Measurements from ENCODE around the gene TBX1.
"Not testable (repeated sequence)": the region's sequence is repeated elsewhere in the genome, so short reads cannot be mapped to it uniquely, and the experiment has no call there.

Gene TBX1

DNA sequence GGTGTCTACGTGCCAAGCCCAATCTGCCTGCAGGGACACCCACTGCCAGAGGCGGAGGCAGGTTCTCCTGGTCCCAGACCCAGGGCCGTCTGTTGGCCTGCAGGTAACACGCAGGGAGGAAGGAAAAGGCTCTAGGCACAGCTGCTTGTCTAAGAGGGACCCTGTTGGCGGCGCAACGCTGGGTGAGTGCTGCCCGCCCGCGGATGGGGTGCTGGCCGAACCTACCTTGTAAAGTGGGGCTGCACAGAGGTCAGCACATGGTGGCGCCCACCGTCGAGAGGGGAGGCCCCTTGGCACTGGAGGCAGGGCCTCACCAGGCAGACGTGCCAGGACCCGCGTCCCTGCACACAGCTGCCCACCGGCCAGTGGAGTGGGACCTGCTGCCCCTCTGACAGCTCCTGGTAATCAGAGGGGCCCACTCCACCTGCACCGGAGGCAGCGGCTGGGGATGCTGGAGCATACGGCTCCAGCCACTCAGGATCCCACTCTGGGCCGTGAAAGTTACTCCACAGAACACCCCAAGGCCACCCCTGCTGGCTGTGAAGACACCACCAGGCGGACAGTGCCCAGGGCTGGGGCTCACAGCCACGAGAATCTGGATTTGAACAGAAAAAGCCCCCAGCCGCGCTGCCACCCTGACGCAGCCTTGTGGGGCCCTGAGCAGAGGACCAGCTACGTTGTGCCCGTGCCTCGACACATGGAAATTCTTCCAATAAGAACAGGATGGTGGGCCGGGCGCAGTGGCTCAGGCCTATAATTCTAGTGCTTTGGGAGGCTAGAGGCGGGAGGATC lies 24.0 kb downstream of the TBX1 start:
- Mint-ChIP-seq H3K9me3 (no peaks in the 10 kb centered on the region), H3K27ac (no peak overlapping the region), H3K4me1 (peaks cover 6% of the 10 kb centered on the region), H3K4me3 (no peak overlapping the region), H3K36me3 (ENCODE audit: low read depth) (no peaks in the 10 kb centered on the region), H3K27me3 (peaks cover 5% of the 10 kb centered on the region)
- ATAC-seq (no peak), DNase-seq (no peak)

DNA sequence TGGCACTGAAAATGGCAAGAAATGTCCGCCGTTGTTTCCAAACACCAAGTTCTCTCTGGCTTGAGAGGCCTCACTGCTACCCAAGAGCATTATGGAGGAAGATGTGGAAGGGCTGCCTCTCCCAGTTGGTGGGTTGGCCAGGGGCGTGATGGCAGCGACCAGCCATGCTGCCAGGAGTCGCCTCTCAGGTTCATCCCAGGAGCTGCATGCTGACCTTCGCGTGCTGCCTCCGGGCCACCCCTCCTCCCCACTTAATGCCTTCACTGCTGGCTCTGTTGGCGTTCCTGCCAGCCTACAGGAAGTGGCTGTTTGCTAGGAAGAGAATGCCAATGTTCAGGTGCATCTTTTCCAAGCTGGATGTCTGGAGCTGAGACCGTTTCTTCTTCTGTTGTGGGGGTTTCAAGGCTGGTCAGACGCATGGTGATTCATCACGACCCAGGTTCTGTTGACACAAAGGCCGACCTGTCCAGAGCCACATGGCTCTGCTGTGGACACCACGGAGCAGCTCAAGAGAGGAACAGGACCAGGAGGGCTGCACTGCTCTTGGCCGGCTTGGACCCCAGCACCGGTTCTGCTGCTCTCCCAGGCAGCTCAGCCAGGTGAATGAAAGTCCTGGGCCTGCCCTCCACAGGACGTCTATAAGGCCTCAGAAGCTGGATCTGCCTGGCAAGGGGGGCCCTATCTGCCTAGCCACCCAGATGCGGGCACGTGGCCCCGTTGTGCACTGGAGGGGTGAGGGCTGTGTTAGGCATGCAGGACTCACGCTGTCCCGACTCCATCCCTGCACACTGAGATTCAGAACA lies 25.1 kb downstream of the TBX1 start:
- no peak overlapping the region for H3K4me3 Mint-ChIP-seq
- H3K36me3 Mint-ChIP-seq (ENCODE audit: low read depth), result peaks cover 5% of the 10 kb centered on the region
- ATAC-seq (no peak), DNase-seq (no peak)
- H3K27me3 Mint-ChIP-seq, result no peaks in the 10 kb centered on the region
- H3K4me1 Mint-ChIP-seq, result no peaks in the 10 kb centered on the region
- no peaks in the 10 kb centered on the region for H3K9me3 Mint-ChIP-seq
- H3K27ac Mint-ChIP-seq, result no peak overlapping the region

DNA sequence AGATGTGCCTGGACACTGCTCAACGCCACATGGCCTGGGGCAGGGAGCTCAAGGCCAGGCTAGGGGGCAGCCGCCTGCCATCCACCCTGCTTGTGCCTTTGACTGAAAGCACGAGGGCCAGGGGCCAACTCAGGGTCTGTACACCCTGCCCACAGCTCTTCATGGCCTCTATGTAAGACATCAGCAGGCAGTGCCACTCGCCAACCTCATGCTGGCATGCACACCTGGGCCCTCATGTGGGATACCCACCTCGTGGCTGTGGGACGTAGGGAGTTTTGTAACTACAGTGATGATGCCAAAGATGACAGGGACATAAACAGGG lies 25.6 kb downstream of the TBX1 start:
- Mint-ChIP-seq H3K9me3 (no peaks in the 10 kb centered on the region), H3K27ac (no peak overlapping the region), H3K4me1 (no peaks in the 10 kb centered on the region), H3K36me3 (ENCODE audit: low read depth) (peaks cover 5% of the 10 kb centered on the region), H3K27me3 (no peaks in the 10 kb centered on the region), H3K4me3 (no peak overlapping the region)
- no peak for ATAC-seq
- no peak for DNase-seq

DNA sequence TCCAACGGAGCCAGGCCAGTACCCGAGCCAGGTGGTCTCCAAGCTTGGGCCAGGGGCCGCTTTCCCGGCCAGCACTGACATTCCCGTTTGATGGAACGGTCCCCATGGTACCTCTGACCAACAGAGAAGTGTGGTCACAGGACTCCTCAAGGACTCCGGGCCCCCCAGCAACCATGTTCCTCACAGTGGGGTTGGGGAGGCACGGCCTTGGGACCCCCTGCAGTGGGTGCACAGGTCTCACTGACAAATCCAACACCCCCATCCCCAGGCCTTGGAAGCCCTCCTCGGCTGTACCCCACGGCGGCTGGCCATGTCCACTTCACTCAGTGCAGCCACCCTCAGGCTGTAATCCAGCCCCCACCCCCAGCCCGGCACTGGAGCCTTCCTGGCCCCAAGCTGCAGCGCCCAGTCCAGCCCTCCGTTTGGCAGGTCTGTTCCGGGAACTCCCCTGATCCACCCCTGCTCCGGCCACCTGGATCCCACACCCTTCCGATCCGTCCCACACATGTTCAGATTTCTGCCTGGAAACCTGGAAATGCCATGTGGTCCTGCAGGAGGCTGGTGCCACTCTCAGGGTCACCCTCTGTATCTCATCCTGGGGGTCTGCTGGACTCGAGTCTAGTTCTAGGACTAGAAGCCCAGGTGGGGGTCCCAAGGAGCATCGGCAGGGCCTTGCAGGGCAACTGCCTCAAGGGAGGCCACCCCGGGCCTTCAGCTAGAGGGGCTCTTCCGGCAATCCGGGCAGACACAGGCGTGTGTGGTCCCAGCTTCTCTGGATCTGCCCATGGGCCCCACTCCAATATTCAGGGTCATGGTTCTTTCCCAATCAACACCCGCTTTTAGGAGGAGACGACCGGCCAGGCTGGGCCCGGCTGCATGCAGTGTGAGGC lies 26.6 kb downstream of the TBX1 start:
- peaks cover 13% of the 10 kb centered on the region for H3K36me3 Mint-ChIP-seq (ENCODE audit: low read depth)
- no peak overlapping the region for H3K4me3 Mint-ChIP-seq
- no peaks in the 10 kb centered on the region for H3K27me3 Mint-ChIP-seq
- no peaks in the 10 kb centered on the region for H3K4me1 Mint-ChIP-seq
- no peaks in the 10 kb centered on the region for H3K9me3 Mint-ChIP-seq
- no peak overlapping the region for H3K27ac Mint-ChIP-seq
- ATAC-seq, result no peak
- DNase-seq, result no peak

DNA sequence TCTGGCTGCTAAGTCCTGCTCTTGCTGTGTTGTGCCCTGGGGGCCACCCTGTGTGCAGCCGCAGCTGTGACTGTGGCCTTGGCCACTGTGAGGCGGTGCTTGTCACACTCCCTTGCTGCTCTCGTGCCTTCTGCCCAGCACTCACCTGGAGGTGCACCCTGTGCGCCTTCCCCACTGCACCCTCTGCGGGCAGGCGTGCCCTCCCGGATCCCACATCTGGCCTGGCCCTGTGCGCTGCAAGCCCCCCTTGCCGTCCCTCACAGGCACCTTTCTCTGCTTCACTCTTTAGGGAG lies 27.2 kb downstream of the TBX1 start:
- Mint-ChIP-seq H3K4me3 (no peak overlapping the region), H3K27me3 (no peaks in the 10 kb centered on the region), H3K4me1 (no peaks in the 10 kb centered on the region), H3K9me3 (no peaks in the 10 kb centered on the region), H3K27ac (no peak overlapping the region), H3K36me3 (ENCODE audit: low read depth) (peaks cover 18% of the 10 kb centered on the region)
- DNase-seq (no peak), ATAC-seq (no peak)

DNA sequence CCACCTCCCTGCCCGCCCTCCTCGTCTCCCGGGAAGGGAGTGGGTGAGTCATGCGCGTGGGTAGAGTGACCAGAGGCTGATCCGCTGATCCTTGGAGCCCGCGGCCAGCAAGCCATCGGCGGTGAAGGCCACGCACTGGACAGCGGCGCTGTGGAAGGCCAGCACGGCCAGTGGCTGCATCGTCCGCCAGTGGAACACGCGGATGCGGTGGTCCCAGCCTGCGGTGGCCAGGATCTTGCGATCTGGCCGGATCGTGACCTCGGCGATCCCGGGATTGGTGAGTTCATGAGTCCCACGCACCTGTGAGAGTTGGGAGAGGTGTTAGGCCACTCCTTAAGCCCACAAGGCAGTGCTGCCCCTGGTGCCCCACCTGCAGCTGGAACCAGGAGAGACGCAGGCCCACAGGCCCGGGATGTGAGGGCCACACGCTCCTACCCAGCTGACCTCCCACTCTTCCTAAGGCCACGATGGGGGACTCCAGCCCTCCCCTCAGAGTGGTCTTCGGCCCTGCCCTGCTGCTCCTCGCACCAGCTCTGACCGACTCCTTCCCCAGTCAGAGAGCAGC lies 28.2 kb downstream of the TBX1 start:
- H3K4me3 Mint-ChIP-seq, result no peak overlapping the region
- H3K4me1 Mint-ChIP-seq, result no peaks in the 10 kb centered on the region
- ATAC-seq (no peak), DNase-seq (no peak)
- no peak overlapping the region for H3K27ac Mint-ChIP-seq
- H3K9me3 Mint-ChIP-seq, result no peaks in the 10 kb centered on the region
- no peaks in the 10 kb centered on the region for H3K27me3 Mint-ChIP-seq
- H3K36me3 Mint-ChIP-seq (ENCODE audit: low read depth), result peaks cover 24% of the 10 kb centered on the region

DNA sequence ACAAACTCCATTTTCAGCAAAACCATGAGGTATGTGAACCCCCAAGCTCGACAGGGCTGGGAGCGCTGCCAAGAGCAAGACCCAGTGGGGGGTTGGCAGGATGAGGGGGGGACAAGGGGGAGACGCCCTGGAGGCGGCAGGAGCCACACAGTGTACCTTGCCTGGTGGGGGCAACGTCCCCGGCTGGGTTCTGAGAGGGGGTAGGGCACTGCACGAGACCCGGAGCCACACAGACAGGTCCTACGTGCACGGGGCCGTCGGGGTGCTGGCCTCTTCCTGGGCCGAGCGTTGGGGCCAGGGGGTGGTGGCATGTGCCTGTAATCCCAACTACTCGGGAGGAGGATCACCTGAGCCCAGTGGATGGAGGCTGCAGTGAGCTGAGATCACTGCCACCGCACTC lies 28.8 kb downstream of the TBX1 start:
- no peaks in the 10 kb centered on the region for H3K9me3 Mint-ChIP-seq
- H3K27me3 Mint-ChIP-seq, result no peaks in the 10 kb centered on the region
- H3K27ac Mint-ChIP-seq, result no peak overlapping the region
- no peaks in the 10 kb centered on the region for H3K4me1 Mint-ChIP-seq
- H3K36me3 Mint-ChIP-seq (ENCODE audit: low read depth), result peaks cover 31% of the 10 kb centered on the region
- ATAC-seq (no peak), DNase-seq (no peak)
- no peak overlapping the region for H3K4me3 Mint-ChIP-seq

DNA sequence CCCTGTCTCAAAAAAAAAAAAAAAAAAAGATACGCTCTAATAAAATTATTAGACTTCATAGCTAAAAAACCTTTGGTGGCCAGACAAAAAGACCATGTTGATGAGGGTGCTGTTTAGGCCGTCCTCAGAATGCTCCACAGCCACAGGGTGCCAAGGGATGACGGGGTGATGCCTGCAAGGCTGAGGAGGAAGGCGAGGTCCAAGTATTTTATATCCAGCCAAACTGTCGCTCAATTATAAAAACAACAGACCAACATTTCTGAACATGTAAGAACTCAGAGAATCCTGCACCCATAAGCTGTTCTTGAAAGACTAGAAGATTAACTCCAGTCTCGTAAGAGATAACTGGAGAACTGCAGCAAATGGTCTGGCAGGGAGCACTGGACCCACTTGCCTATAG lies 29.2 kb downstream of the TBX1 start:
- Mint-ChIP-seq H3K4me1 (no peaks in the 10 kb centered on the region), H3K4me3 (no peak overlapping the region), H3K36me3 (ENCODE audit: low read depth) (peaks cover 32% of the 10 kb centered on the region), H3K9me3 (no peaks in the 10 kb centered on the region), H3K27ac (no peak overlapping the region), H3K27me3 (no peaks in the 10 kb centered on the region)
- ATAC-seq (no peak), DNase-seq (no peak)

DNA sequence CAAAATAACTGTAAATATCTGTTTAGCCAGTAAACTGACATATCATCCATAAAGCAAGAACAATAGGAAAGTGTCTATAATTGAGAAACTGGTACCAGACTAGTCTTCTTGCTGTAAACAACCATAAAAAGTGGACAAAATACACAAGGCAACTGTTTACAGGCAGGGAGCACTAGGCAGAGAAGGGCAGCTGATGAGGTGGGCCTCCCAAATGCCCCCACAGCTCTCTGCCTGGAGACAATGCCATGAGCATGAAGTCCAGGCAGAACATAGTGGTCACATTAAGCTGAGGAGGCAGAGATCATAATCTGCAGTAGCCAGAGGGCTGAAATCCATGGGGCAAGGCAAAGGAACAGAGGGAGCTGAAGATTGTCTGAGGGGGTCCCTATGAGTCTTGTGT lies 30.7 kb downstream of the TBX1 start:
- H3K27me3 Mint-ChIP-seq, result no peaks in the 10 kb centered on the region
- H3K4me1 Mint-ChIP-seq, result peaks cover 5% of the 10 kb centered on the region
- H3K36me3 Mint-ChIP-seq (ENCODE audit: low read depth), result peaks cover 36% of the 10 kb centered on the region
- ATAC-seq, result no peak
- no peaks in the 10 kb centered on the region for H3K9me3 Mint-ChIP-seq
- DNase-seq, result no peak
- H3K4me3 Mint-ChIP-seq, result no peak overlapping the region
- H3K27ac Mint-ChIP-seq, result no peak overlapping the region

DNA sequence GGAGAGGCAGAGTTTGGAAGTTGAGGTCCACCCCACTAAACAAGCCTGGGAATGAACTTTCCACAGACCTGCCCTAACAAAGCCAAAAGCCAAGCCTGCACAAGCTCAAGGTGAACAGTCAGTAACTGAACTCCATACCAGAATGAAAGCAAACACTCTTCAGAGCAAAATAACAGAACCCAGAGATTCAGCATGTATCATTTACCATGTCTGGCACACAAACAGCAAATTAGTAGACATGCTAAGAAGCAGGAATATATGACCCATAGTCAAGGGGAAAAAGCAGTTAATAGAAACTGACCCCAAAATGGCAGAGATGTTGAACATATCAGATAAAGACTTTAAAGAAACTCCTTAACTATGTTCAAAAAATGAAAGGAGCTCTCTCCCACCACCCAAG lies 31.3 kb downstream of the TBX1 start:
- Mint-ChIP-seq H3K27ac (no peak overlapping the region), H3K27me3 (no peaks in the 10 kb centered on the region), H3K9me3 (no peaks in the 10 kb centered on the region), H3K4me1 (peaks cover 5% of the 10 kb centered on the region), H3K36me3 (ENCODE audit: low read depth) (peaks cover 36% of the 10 kb centered on the region), H3K4me3 (no peak overlapping the region)
- no peak for ATAC-seq
- no peak for DNase-seq

DNA sequence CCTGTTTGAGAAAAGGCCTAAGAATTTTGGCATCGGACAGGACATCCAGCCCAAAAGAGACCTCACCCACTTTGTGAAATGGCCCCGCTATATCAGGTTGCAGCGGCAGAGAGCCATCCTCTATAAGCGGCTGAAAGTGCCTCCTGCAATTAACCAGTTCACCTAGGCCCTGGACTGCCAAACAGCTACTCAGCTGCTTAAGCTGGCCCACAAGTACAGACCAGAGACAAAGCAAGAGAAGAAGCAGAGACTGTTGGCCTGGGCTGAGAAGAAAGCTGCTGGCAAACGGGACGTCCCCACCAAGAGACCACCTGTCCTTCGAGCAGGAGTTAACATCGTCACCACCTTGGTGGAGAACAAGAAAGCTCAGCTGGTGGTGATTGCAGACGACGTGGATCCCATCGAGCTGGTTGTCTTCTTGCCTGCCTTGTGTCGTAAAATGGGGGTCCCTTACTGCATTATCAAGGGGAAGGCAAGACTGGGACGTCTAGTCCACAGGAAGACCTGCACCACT lies 31.9 kb downstream of the TBX1 start:
- not testable (repeated sequence) for H3K9me3 Mint-ChIP-seq, H3K4me3 Mint-ChIP-seq, ATAC-seq, H3K4me1 Mint-ChIP-seq, DNase-seq, H3K27ac Mint-ChIP-seq, H3K27me3 Mint-ChIP-seq
- peaks cover 36% of the 10 kb centered on the region for H3K36me3 Mint-ChIP-seq (ENCODE audit: low read depth)

DNA sequence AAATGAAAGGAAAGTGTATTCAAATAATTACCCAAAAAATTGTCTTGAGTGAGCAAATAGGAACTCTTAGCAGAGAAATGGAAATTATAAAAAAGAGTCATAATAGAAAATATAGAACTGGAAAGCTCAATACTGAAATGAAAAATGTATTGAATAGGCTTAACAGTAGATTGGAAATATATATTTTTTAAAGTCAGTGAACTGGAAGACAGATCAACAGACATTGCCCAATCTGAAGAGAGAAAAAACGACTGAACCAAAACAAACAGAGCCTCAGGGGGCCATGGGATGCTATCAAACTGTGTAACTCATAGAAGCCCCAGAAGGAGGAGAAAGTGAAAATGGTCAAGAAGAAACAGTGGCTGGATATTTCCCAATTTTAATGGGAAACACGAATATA lies 32.6 kb downstream of the TBX1 start:
- Mint-ChIP-seq H3K4me1 (peaks cover 5% of the 10 kb centered on the region), H3K27me3 (no peaks in the 10 kb centered on the region), H3K27ac (no peak overlapping the region), H3K36me3 (ENCODE audit: low read depth) (peaks cover 36% of the 10 kb centered on the region), H3K9me3 (no peaks in the 10 kb centered on the region), H3K4me3 (no peak overlapping the region)
- ATAC-seq (no peak), DNase-seq (no peak)

DNA sequence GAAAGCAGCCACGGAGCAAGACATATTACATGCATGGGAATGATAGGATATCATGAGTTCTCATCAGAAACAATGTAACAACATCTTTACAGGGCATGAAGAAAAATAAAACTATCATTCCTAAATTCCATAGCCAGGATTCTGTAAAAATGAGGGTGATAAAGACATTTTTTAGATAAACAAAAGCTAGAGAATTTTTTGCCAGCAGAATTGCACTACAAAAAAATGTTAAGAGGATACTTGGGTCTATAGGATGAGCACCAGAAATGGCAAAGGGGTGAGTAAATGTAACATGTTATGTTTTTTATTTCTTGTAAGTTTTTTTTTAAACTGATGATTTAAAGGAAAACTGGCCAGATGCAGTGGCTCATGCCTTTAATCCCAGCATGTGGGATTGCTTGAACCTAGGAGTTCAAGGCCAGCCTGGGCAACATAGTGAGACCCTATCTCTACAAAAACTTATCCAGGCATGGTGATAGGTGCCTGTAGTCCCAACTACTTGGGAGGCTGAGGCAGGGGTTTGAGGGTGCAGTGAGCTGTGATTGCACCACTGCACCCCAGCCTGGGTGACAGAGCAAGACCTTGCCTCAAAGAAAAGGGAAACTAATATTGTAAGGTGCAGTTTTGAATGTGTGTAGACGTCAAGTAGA lies 33.2 kb downstream of the TBX1 start:
- peaks cover 36% of the 10 kb centered on the region for H3K36me3 Mint-ChIP-seq (ENCODE audit: low read depth)
- no peak for ATAC-seq
- H3K27me3 Mint-ChIP-seq, result no peaks in the 10 kb centered on the region
- no peak overlapping the region for H3K4me3 Mint-ChIP-seq
- no peaks in the 10 kb centered on the region for H3K9me3 Mint-ChIP-seq
- H3K4me1 Mint-ChIP-seq, result peaks cover 5% of the 10 kb centered on the region
- H3K27ac Mint-ChIP-seq, result no peak overlapping the region
- DNase-seq, result no peak

DNA sequence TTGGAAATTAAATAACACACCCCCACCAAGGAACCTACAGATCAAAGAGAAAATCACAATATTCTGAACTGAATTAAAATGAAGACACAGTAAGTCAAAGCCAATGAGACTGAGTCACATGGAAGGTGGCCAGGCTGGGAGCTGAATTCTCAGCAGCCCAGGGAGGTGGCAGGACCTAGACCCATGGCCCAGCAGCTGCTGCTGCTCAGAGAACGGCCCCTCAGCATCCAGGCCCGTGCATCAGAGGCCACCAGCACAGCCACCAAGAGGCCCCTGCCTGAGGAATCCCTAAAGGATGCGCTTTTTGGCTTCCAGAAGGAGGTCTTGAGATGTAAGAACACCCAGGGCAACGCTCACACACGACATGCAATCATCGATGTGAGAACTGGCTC lies 35.0 kb downstream of the TBX1 start:
- H3K27me3 Mint-ChIP-seq, result no peaks in the 10 kb centered on the region
- DNase-seq, result no peak
- H3K4me1 Mint-ChIP-seq, result peaks cover 5% of the 10 kb centered on the region
- no peak overlapping the region for H3K4me3 Mint-ChIP-seq
- peaks cover 32% of the 10 kb centered on the region for H3K36me3 Mint-ChIP-seq (ENCODE audit: low read depth)
- no peak overlapping the region for H3K27ac Mint-ChIP-seq
- H3K9me3 Mint-ChIP-seq, result no peaks in the 10 kb centered on the region
- ATAC-seq, result no peak

All from activated naive CD8-positive, alpha-beta T cell treated with anti-CD3 and anti-CD28 coated beads, Interleukin-2, amount 50 U/mL, for 24 hours (primary cell).